Central memory CD4-positive, alpha-beta T cell (primary cell): Measurements from ENCODE around the gene HOXA9.

Experiments used
- DNase-seq: peaks from one replicate; pipeline ENCODE4 v3.0.0; 2022

The HOXA9 gene

GRCh38 chr7:27141137-27141922 is 24.0 kb downstream of the HOXA9 start:
- no peak for DNase-seq

- no peak for DNase-seq
These were observed 25.0 kb downstream of the HOXA9 start for GRCh38 chr7:27140126-27140857.

- no peak for DNase-seq
These were observed 25.8 kb downstream of the HOXA9 start for GRCh38 chr7:27139334-27140125.

- no peak for DNase-seq
These were observed 26.4 kb downstream of the HOXA9 start for GRCh38 chr7:27138985-27139333.

- DNase-seq, result no peak
These were observed 26.9 kb downstream of the HOXA9 start for GRCh38 chr7:27138472-27138871.

GRCh38 chr7:27137640-27138315 is 27.6 kb downstream of the HOXA9 start:
- DNase-seq, result no peak

- DNase-seq, result no peak
These were observed 30.9 kb downstream of the HOXA9 start for GRCh38 chr7:27134392-27134791.

GRCh38 chr7:27133409-27134231 is 31.7 kb downstream of the HOXA9 start:
- no peak for DNase-seq

GRCh38 chr7:27132978-27133377 is 32.4 kb downstream of the HOXA9 start:
- no peak for DNase-seq

- DNase-seq, result no peak
These were observed 33.1 kb downstream of the HOXA9 start for GRCh38 chr7:27132214-27132613.

GRCh38 chr7:27131390-27131819 is 33.9 kb downstream of the HOXA9 start:
- no peak for DNase-seq

- DNase-seq, result peak; percentile 62
These were observed 34.6 kb downstream of the HOXA9 start, which contains the start of gene HOXA4 for GRCh38 chr7:27130540-27131389. TSS of gene HOXA4 (minus strand) at chr7:27130757. CDS start at chr7:27130733, 24 bp downstream.

GRCh38 chr7:27129729-27130539 is 35.4 kb downstream of the HOXA9 start:
- DNase-seq, result no peak

- no peak for DNase-seq
These were observed 36.3 kb downstream of the HOXA9 start for GRCh38 chr7:27128776-27129728.

GRCh38 chr7:27128034-27128433 is 37.3 kb downstream of the HOXA9 start:
- DNase-seq, result no peak

- DNase-seq, result no peak
These were observed 38.6 kb downstream of the HOXA9 start for GRCh38 chr7:27126596-27127327.

GRCh38 chr7:27125986-27126394 is 39.3 kb downstream of the HOXA9 start:
- DNase-seq, result no peak
